ENCODE measurements around the gene TMEM181.

DNA sequence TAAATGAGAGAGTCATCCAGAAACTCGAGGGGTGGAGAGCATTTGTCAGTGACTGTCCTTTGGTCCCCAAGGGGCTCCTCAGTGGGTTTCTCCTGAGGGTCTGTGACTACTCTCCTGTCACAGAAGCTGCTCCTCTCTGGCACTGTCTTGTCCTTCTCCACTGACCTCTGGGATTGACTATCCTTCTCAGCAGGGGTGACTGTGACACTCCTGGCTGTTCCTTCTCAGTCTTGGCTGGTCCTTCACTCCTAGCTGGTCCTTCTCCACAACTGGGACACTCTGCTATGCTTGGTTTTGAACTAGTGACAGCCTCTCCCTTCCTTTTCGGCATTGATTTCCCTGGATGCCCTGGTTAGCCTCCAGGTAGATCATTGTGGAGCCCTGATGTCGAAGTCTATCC is 51.1 kb downstream of the TMEM181 start:
- TF ChIP-seq, protein P1, sequence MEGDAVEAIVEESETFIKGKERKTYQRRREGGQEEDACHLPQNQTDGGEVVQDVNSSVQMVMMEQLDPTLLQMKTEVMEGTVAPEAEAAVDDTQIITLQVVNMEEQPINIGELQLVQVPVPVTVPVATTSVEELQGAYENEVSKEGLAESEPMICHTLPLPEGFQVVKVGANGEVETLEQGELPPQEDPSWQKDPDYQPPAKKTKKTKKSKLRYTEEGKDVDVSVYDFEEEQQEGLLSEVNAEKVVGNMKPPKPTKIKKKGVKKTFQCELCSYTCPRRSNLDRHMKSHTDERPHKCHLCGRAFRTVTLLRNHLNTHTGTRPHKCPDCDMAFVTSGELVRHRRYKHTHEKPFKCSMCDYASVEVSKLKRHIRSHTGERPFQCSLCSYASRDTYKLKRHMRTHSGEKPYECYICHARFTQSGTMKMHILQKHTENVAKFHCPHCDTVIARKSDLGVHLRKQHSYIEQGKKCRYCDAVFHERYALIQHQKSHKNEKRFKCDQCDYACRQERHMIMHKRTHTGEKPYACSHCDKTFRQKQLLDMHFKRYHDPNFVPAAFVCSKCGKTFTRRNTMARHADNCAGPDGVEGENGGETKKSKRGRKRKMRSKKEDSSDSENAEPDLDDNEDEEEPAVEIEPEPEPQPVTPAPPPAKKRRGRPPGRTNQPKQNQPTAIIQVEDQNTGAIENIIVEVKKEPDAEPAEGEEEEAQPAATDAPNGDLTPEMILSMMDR (conservative IDR thresholded peaks at IDR 0.05; ENCODE audit: low read depth in 2 of 2): no peak
- TF ChIP-seq EZH2phosphoT487 (IDR thresholded peaks at IDR 0.05; ENCODE audit: unreplicated experiment) (no peak), REST (IDR thresholded peaks at IDR 0.05; ENCODE audit: unreplicated experiment) (no peak), JUNB (IDR thresholded peaks at IDR 0.05; ENCODE audit: unreplicated experiment) (no peak)

Measured in GM23338 (cell line).